Heart left ventricle (tissue), 16 donors: ENCODE data around the gene DOCK4. TPM values are rescaled to one million over a fixed set of nuclear protein-coding genes. Genes with fewer than 3 reads are reported as not detected.

ENCODE experiments used
- ATAC-seq, 4 donors: fragments of 200-7000 bp; cut with Tn5 transposase; one replicate each; pipeline ENCODE4 v1.9.1; 2020 to 2022; ENCODE audit warnings: moderate library complexity in 4 of 4, mild to moderate bottlenecking in 3 of 4, moderate number of reproducible peaks in 1 of 4
- DNase-seq, 5 donors: peaks; one replicate each; pipeline ENCODE4 v3.0.0-alpha.2; 2020
- H3K27ac ChIP-seq, 12 donors: fragments of 200-600 bp; sonication (generic) in 4 of 12; one replicate each; pipeline versions ENCODE4 v1.5.0 to v1.8.0; 2016 to 2022; ENCODE audit warnings: mild to moderate bottlenecking in 2 of 12
- H3K27me3 ChIP-seq, 9 donors: fragments of 200-600 bp; sonication (generic) in 2 of 9; one replicate each; pipeline versions ENCODE4 v1.5.1 to v1.8.0; 2016 to 2022; ENCODE audit warnings: mild to moderate bottlenecking in 3 of 9
- H3K36me3 ChIP-seq, 9 donors: fragments of 200-600 bp; sonication (generic) in 2 of 9; one replicate each; pipeline versions ENCODE4 v1.5.0 to v1.8.0; 2018 to 2022; ENCODE audit warnings: mild to moderate bottlenecking in 2 of 9
- H3K4me1 ChIP-seq, 12 donors: fragments of 200-600 bp; sonication (generic) in 4 of 12; one replicate each; pipeline versions ENCODE4 v1.5.0 to v1.8.0; 2016 to 2022; ENCODE audit warnings: mild to moderate bottlenecking in 3 of 12
- H3K4me3 ChIP-seq, 12 donors: fragments of 200-600 bp; sonication (generic) in 4 of 12; one replicate each; pipeline versions ENCODE4 v1.5.0 to v1.8.0; 2017 to 2022; ENCODE audit warnings: mild to moderate bottlenecking in 9 of 12, moderate library complexity in 4 of 12
- H3K9me3 ChIP-seq, 12 donors: fragments of 200-600 bp; sonication (generic) in 4 of 12; one replicate each; pipeline versions ENCODE4 v1.5.0 to v1.8.0; 2016 to 2022; ENCODE audit warnings: mild to moderate bottlenecking in 1 of 12
- POLR2A ChIP-seq, 2 donors: fragments of 450-650 bp; IDR thresholded peaks; one replicate each; pipeline ENCODE4 v1.6.1; 2017; ENCODE audit warnings: antibody characterized with exemption in 2 of 2, mild to moderate bottlenecking in 2 of 2, moderate library complexity in 2 of 2
- WGBS, 4 donors: extraction: QIAGEN DNeasy Blood & Tissue Kit in 2 of 4; methylation state at CpG; one replicate each; pipeline versions ENCODE4 v1.1.5 to v1.1.7; 2013 to 2018; 5-methylcytosine and 5-hydroxymethylcytosine counted together
- intact Hi-C, 10 donors: fragments of 100-400 bp; cut with DNase I; formaldehyde crosslinking; loops; one replicate each; pipeline versions ENCODE4 v1.11.1 to v1.14.2; 2022
- polyA plus RNA-seq, 2 donors: library from polyadenylated mRNA; stranded (reverse); fragments of 200-250 nt; gene quantifications; one replicate each; pipeline ENCODE4 v1.2.3, GENCODE V29; 2013
- total RNA-seq, 9 donors: library from RNA; depleted of rRNA in 2 of 9; stranded (reverse); fragments of >200 nt in 2 of 9; fragmentation: NEBNext Ultra II Directional in 3 of 9; extraction: Animal tissue kit (Norgen Biotek cat#: 25700) in 3 of 9; gene quantifications; one replicate each; pipeline versions ENCODE4 v1.1.0 to v1.2.4, GENCODE V29; 2016 to 2023
- TF ChIP-seq, protein P1 (sequence below), 12 donors: fragments of 200-600 bp; sonication (generic) in 4 of 12; IDR thresholded peaks; one replicate each; pipeline versions ENCODE4 v1.5.0 to v1.8.0; 2018 to 2022; ENCODE audit warnings: antibody characterized with exemption in 12 of 12, mild to moderate bottlenecking in 5 of 12
- donor health status: ischemic (EF 13 %, LVEDD 7.1; RV severe dilation, severe dysfunction).
- donor health status: healthy with polysubstance abuse.
- donor health status: DM: no; HTN: yes; CAD: no.
- donor health status: DM: no; HTN: no; CAD: no.
- donor health status: ischemic (EF 25% LVEDD 6.9; RV normal size, moderate dysfunction).
- donor health status: ischemic (EF 25% LVEDD 5.7; RV mildly dilated, moderate dysfunction).
- donor health status: healthy.
- donor health status: DM: yes; HTN: yes; CAD: no.
- donor health status: ischemic (EF 35%, LVEDD 5.7; RV mildly dilated, moderate dysfunction).
- donor health status: nonischemic (EF 11% LVEDD 7.7; RV severe dilation, severe dysfunction).
- donor health status: DM: yes; HTN: yes; CAD: no.
- donor health status: PGD.
- donor health status: ischemic (EF 29% LVEDD 5.4; RV normal size, mild dysfunction).
- donor health status: nonischemic (EF 23%, LVEDD 6.1; RV moderate dilation, normal function).

Gene DOCK4
- total and polyA plus RNA-seq, 11 donors: 5.1 to 40.8 (median 13.1) TPM

DNA sequence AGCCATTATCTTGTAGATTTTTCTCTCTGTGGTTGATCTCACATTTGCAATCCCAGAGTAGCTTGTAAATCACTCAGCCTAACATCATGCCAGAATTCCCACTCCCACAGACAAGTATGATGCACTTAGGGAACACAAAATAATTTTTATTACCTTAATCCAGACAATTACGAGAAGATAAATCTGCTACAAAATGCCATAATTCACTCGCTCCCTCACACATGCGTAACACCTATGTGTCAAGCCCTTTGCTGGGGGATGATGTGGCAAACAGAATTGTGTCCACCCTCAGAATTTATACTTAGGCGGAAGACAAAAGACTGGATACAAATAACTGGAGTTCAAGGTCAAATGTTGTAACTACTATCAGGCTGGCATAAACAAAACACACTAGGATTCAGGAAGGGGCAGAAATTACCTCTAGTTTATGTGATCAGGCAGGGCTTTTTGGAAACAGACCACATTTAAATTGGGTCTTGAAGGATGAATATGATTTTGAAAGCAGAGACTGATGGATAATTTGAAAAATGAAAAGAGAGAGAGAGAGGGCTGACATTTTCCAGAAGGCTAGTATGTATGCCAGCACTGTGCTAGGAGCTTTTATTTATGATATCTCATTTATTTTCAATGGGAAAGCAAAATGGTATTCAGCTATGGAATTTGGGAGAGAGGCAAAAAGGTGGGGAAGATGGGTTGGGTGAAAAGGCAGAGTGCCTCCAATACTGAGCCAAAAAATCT is 69.8 kb downstream of the DOCK4 start:
- Histone ChIP-seq H3K36me3 (no peaks in the 10 kb centered on the region), H3K27me3 (no peaks in the 10 kb centered on the region), H3K27ac (peak overlapping the region in 1 of 12 donors; percentile 5), H3K4me3 (no peak overlapping the region), H3K9me3 (no peaks in the 10 kb centered on the region), H3K4me1 (peaks cover 3 to 76% (median 31%) of the 10 kb centered on the region in 12 donors)
- DNase-seq (no peak), ATAC-seq (no peak)
- WGBS, 4 donors: 84 to 90% (median 89%) methylated on average over 4 of the region's 4 CpGs
- intact Hi-C loops: loop anchor here in 3 of 10 donors (10.0 kb wide), 1 partner anchor 68 kb away; the partner anchor contains the start of genes DOCK4 (in 3 of the 3) and ZNF277 (in 3 of the 3)
- TF ChIP-seq POLR2A (IDR thresholded peaks at IDR 0.05): no peak
- TF ChIP-seq, protein P1, sequence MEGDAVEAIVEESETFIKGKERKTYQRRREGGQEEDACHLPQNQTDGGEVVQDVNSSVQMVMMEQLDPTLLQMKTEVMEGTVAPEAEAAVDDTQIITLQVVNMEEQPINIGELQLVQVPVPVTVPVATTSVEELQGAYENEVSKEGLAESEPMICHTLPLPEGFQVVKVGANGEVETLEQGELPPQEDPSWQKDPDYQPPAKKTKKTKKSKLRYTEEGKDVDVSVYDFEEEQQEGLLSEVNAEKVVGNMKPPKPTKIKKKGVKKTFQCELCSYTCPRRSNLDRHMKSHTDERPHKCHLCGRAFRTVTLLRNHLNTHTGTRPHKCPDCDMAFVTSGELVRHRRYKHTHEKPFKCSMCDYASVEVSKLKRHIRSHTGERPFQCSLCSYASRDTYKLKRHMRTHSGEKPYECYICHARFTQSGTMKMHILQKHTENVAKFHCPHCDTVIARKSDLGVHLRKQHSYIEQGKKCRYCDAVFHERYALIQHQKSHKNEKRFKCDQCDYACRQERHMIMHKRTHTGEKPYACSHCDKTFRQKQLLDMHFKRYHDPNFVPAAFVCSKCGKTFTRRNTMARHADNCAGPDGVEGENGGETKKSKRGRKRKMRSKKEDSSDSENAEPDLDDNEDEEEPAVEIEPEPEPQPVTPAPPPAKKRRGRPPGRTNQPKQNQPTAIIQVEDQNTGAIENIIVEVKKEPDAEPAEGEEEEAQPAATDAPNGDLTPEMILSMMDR (IDR thresholded peaks at IDR 0.05): no peak

DNA sequence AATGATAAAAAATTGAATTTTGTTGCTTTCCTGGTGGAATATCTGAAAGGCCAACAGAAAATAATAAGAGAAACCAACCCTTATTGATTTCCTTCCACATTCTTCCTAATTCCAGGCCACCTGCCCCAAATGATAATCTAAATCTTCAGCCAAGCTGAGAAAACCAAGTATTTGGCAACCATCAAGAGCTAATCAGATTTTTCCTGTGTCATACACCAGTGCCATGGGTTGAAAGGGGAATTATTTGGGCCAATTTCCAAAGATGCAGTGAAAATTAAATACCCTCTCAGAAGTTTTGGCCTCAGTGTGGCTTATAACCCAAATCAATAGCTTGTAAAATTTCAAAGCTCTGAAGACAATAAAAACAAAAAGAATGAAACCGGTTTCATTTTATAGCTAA is 70.4 kb downstream of the DOCK4 start:
- intact Hi-C loops: loop anchor here in 3 of 10 donors (10.0 kb wide), 1 partner anchor 69 kb away; the partner anchor contains the start of genes DOCK4 (in 3 of the 3) and ZNF277 (in 3 of the 3)
- TF ChIP-seq POLR2A (IDR thresholded peaks at IDR 0.05): no peak
- TF ChIP-seq, protein P1 (IDR thresholded peaks at IDR 0.05): no peak
- Histone ChIP-seq H3K36me3 (no peaks in the 10 kb centered on the region), H3K9me3 (no peaks in the 10 kb centered on the region), H3K27ac (no peak overlapping the region), H3K27me3 (no peaks in the 10 kb centered on the region), H3K4me1 (peaks cover 3 to 82% (median 35%) of the 10 kb centered on the region in 12 donors), H3K4me3 (no peak overlapping the region)
- no peak for ATAC-seq
- DNase-seq: no peak
- 75 to 89% (median 83%) methylated on average over 1 of the region's 1 CpG for WGBS, 4 donors

DNA sequence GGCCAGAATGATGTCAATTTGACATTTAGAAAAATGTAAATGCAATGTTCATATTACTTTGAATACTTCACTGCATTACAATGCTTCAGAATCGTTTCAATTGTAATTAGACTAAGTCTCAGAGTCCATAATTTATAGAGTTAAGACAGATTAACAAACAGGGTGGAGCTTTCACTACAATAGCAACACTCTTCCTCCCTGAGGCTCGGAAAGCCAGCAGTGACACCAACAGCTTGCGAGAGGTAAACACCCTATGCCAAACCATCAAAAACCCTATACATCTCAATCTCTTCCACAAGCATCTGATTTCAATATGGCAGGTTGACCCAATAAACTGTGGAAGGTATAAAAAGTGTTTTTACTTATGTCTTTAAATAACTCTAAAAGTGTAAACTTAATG is 72.2 kb downstream of the DOCK4 start:
- DNase-seq (no peak), ATAC-seq (no peak)
- 63 to 76% (median 72%) methylated on average over 3 of the region's 3 CpGs for WGBS, 4 donors
- H3K27ac ChIP-seq: peak overlapping the region in 2 of 12 donors; percentile 38 to 71
- no peaks in the 10 kb centered on the region for H3K36me3 ChIP-seq
- H3K9me3 ChIP-seq: no peaks in the 10 kb centered on the region
- H3K27me3 ChIP-seq: no peaks in the 10 kb centered on the region
- H3K4me1 ChIP-seq: peaks cover 7 to 80% (median 47%) of the 10 kb centered on the region in 12 donors
- intact Hi-C loops: loop anchor here in 4 of 10 donors (5.0 to 10.0 kb wide), 3 partner anchors 68 to 247 kb away; partner anchors contain the start of genes DOCK4 (in 3 of the 4) and ZNF277 (in 3 of the 4)
- no peak for TF ChIP-seq POLR2A (IDR thresholded peaks at IDR 0.05)
- TF ChIP-seq, protein P1 (IDR thresholded peaks at IDR 0.05): peak in 4 of 12 donors; percentile 15 to 37 (median 19)
- no peak overlapping the region for H3K4me3 ChIP-seq

DNA sequence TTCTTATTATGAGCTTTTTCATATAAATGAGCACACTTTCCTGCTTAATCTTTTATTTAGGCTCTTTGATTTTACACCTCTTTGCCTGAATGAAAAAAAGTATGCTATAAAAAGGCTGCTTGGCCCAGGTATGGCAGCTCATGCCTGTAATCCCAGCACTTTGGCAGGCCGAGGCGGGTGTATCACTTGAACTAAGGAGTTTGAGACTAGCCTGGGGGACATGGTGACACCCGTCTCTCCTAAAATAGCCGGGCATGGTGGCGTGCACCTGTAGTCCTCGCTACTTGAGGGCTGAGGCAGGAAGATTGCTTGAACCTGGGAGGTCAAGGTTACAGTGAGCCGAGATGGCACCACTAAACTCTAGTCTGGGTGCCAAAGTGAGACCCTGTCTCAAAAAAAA is 72.9 kb downstream of the DOCK4 start:
- H3K27me3 ChIP-seq: no peaks in the 10 kb centered on the region
- H3K36me3 ChIP-seq: no peaks in the 10 kb centered on the region
- peak in 3 of 5 donors; percentile 31 to 49 (median 38) for DNase-seq
- peaks cover 9 to 79% (median 50%) of the 10 kb centered on the region in 12 donors for H3K4me1 ChIP-seq
- WGBS, 4 donors: 72 to 95% (median 78%) methylated on average over 7 of the region's 7 CpGs
- intact Hi-C loops: loop anchor here in 4 of 10 donors (5.0 to 10.0 kb wide), 3 partner anchors 69 to 246 kb away; partner anchors contain the start of genes DOCK4 (in 3 of the 4) and ZNF277 (in 3 of the 4)
- H3K4me3 ChIP-seq: no peak overlapping the region
- peak overlapping the region in 11 of 12 donors; percentile 3 to 71 (median 45) for H3K27ac ChIP-seq
- peak in 2 of 4 donors; percentile 28 to 43 for ATAC-seq
- TF ChIP-seq POLR2A (IDR thresholded peaks at IDR 0.05): no peak
- TF ChIP-seq, protein P1 (IDR thresholded peaks at IDR 0.05): no peak
- H3K9me3 ChIP-seq: no peaks in the 10 kb centered on the region
